Muscle of leg (tissue), 11 donors: ENCODE measurements around the gene PTEN. TPM values are rescaled to one million over a fixed set of nuclear protein-coding genes. Genes with fewer than 3 reads are reported as not detected.

ENCODE experiments used
- DNase-seq: peaks from one replicate; pipeline ENCODE4 v3.0.0; 2013
- H3K27ac ChIP-seq: one replicate; pipeline ENCODE4 v1.5.1; 2013; ENCODE audit warnings: mild to moderate bottlenecking, low read length, control low read depth
- H3K27me3 ChIP-seq: one replicate; pipeline ENCODE4 v1.6.1; 2013; ENCODE audit warnings: low read length; ENCODE audit not compliant: control insufficient read depth, insufficient read depth
- H3K36me3 ChIP-seq: one replicate; pipeline ENCODE4 v1.6.1; 2013; ENCODE audit warnings: low read length; ENCODE audit not compliant: control insufficient read depth, insufficient read depth
- H3K4me1 ChIP-seq: one replicate; pipeline ENCODE4 v1.6.1; 2013; ENCODE audit warnings: low read length; ENCODE audit not compliant: control insufficient read depth, insufficient read depth
- H3K4me3 ChIP-seq: one replicate; pipeline ENCODE4 v1.5.1; 2013; ENCODE audit warnings: low read length, control low read depth
- H3K9me3 ChIP-seq: replicated peaks from 2 replicates; pipeline ENCODE4 v1.6.1; 2013; ENCODE audit warnings: low read depth, low read length; ENCODE audit not compliant: control insufficient read depth
- WGBS: methylation state at CpG from one replicate; pipeline ENCODE4 v1.1.5; 2013; ENCODE audit warnings: missing lambda C conversion rate; ENCODE audit not compliant: insufficient coverage; 5-methylcytosine and 5-hydroxymethylcytosine counted together
- polyA plus RNA-seq, 8 donors: library from polyadenylated mRNA; unstranded; fragments of 120-200 nt; gene quantifications; one replicate each; pipeline versions ENCODE4 v1.2.1 to v1.2.3, GENCODE V29; 2013; ENCODE audit warnings: inconsistent platforms in 1 of 8, low replicate concordance in 1 of 8; ENCODE audit not compliant: insufficient read length in 8 of 8, insufficient read depth in 1 of 8
- total RNA-seq: library from RNA; stranded (reverse); fragments of 120-200 nt; gene quantifications from one replicate; pipeline ENCODE4 v1.2.4, GENCODE V29; 2013

The PTEN gene
- total and polyA plus RNA-seq, 9 donors: 34.3 to 81.7 (median 42.6) TPM

DNA sequence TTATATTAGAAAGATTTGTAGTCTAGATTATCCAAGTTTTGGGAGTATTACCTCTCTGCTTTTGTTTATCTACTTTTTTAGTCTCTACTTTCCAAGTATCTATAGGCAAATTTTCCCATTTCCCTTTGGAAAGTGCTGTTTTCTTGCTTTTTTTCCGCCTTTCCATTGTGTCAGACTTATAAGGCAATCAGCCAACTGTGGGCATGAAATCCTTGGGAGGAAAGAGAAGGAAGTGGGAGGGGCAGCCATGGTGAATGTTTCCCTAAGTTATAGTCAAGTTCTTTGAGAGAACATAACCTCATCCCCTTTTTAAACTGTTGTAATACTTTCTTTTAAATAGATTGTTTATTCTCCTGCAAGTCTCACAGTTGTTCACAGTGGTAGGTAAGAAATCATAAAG, 52.6 kb downstream of the PTEN start:
- Histone ChIP-seq H3K4me3 (no peak overlapping the region), H3K27me3 (no peaks in the 10 kb centered on the region), H3K4me1 (peaks cover 2% of the 10 kb centered on the region), H3K27ac (no peak overlapping the region), H3K36me3 (peaks cover 4% of the 10 kb centered on the region), H3K9me3 (peaks cover 27% of the 10 kb centered on the region)
- WGBS: no CpG with 5 or more reads among the region's 1 CpG
- peak; percentile 49 for DNase-seq

DNA sequence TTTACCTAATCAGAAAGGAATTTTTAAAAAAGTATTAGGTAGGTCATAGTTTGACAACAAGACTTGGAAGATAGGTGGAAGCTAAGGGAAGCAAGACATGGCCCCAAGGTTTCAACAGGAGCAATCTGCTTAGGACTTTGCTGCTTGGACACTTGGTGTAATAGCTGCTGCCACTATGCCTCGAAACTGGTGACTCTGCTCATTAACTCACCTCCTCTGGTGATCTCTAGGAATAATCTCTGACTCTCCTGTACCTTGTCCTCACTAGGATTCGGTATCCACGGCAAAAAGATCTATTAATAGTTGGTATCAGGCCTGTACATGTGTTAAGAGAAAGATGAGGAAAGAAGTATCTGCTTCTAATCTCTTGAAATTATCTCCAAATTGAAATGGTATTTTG, 53.1 kb downstream of the PTEN start:
- H3K4me1 ChIP-seq: peaks cover 2% of the 10 kb centered on the region
- H3K27me3 ChIP-seq: no peaks in the 10 kb centered on the region
- H3K27ac ChIP-seq: no peak overlapping the region

DNA sequence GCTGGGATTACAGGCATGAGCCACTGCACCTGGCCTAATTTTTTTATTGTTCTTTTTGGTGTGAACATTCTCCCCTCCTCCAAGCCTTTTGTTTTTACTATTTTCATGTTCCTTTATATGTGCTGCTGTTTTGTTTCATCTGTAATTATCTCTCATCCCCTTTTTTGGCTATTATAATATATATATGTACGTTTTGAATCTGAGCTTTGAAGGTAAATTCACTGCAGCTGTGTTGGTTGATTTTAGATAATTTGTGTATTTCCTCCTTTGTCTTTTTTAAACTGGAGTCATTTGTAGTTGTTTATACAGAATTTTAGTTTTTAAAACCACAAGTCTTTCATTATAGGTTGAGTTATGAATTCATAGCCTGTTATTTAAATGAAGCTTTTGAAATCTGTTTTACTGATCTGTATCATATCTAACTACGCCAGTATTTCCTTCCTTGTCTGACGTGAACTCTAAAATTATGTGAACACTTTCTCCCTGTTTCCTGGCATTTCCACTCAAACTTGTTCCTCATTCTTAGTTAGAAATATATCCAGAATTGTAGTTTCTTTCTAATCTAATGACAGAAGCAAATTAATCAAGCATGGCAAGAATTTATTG, 54.9 kb downstream of the PTEN start:
- Histone ChIP-seq H3K4me1 (peaks cover 2% of the 10 kb centered on the region), H3K27me3 (no peaks in the 10 kb centered on the region), H3K9me3 (peaks cover 14% of the 10 kb centered on the region), H3K36me3 (peaks cover 7% of the 10 kb centered on the region), H3K27ac (peak overlapping the region; percentile 48), H3K4me3 (no peak overlapping the region)
- DNase-seq: peak; percentile 22
- WGBS: no CpG with 5 or more reads among the region's 3 CpGs

More for the DNA sequence above, 53.1 kb downstream of the PTEN start:
- no CpG with 5 or more reads among the region's 3 CpGs for WGBS
- H3K9me3 ChIP-seq: peaks cover 27% of the 10 kb centered on the region
- H3K36me3 ChIP-seq: peaks cover 4% of the 10 kb centered on the region
- no peak overlapping the region for H3K4me3 ChIP-seq
- no peak for DNase-seq

DNA sequence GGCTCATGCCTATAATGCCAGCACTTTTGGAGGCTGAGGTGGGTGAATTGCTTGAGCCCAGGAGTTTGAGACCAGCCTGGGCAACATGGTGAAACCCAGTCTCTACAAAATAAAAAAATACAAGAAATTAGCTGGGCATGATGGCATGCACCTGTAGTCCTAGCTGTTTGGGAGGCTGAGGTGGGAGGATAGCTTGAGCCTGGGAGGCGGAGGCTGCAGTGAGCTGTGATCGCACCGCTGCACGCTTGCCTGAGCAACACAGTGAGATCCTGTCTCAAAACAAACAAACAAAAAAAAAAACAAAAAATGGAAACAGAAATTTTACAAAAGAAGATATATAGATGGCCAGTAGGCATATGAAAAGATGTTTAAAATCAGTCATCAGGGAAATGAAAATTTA, 57.1 kb downstream of the PTEN start:
- no CpG with 5 or more reads among the region's 4 CpGs for WGBS
- Histone ChIP-seq H3K27me3 (no peaks in the 10 kb centered on the region), H3K36me3 (peaks cover 4% of the 10 kb centered on the region), H3K27ac (no peak overlapping the region), H3K9me3 (no peaks in the 10 kb centered on the region), H3K4me1 (peaks cover 2% of the 10 kb centered on the region), H3K4me3 (no peak overlapping the region)
- DNase-seq: no peak

DNA sequence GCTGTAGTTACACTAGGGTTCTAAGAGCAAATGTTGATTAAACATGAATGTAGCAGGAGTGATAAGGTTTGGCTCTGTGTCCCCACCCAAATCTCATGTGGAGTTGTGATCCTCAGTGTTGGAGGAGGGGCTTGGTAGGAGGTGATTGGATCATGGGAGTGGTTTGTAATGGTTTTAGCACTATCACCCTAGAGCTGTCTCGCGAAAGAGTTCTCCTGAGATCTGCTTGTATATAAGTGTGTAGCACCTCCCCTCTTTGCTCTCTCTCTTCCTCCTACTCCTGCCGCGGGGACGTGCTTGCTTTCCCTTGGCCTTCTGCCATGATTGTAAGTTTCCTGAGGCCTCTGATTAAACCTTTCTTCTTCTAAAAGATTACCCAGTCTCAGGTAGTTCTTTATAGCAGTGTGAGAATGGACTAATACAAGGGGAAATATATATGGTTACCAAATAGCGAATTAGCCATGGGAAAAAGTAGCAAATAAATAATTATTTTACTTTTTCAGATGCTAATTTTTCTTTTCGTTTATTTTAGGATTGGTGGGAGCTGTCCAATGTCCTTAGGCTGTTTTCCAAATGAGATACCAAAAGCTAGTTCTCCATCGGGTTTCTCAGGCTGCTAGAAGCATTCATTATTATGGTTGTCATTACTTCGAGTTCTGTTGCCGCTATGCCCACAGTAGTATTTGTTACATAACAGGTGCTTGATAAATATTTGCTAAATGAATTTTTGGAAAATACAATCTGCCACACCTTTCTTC, 58.7 kb downstream of the PTEN start:
- H3K27me3 ChIP-seq: no peaks in the 10 kb centered on the region
- no peak overlapping the region for H3K4me3 ChIP-seq
- H3K4me1 ChIP-seq: no peaks in the 10 kb centered on the region
- no CpG with 5 or more reads among the region's 10 CpGs for WGBS
- H3K9me3 ChIP-seq: no peaks in the 10 kb centered on the region
- no peak for DNase-seq
- H3K36me3 ChIP-seq: peaks cover 6% of the 10 kb centered on the region
- H3K27ac ChIP-seq: no peak overlapping the region

DNA sequence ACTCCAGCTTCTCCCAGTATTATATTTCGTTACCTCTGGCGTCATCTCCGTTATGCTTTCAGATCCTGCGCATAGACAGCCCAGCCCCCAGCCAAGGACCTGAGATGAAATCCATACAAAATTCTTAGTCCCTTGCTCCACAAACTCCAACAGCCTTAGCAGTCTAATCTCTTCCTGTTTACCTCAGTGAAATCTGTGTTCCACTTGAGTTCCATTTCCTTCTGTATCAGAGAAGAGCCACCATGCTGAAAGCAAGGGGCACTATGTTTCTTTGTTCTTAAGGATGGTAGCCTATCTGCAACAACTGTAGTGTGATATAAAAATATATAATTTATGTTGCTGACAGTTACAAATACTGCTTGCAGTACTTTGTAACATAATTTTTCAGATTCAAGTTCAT, 59.8 kb downstream of the PTEN start:
- 89% methylated on average over 4 of the region's 4 CpGs for WGBS
- Histone ChIP-seq H3K4me3 (no peak overlapping the region), H3K4me1 (no peaks in the 10 kb centered on the region), H3K27me3 (no peaks in the 10 kb centered on the region), H3K27ac (no peak overlapping the region), H3K9me3 (no peaks in the 10 kb centered on the region), H3K36me3 (peaks cover 6% of the 10 kb centered on the region)
- DNase-seq: no peak

DNA sequence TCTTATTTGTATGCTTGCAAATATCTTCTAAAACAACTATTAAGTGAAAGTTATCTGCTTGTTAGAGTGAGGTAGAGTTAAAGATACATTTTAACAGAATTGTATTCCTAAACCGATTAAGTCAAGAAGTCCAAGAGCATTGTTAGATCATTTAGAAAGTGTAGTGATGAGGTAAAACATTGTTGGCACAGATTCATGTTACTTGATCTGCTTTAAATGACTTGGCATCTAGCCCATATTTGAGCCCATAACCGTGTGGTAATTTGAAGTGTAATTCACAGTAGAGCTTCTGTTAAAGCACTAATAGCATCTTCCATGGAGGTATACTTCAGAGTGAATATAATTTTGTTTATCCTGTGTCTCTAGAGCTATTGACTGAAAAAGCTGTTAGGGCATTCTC, 62.1 kb downstream of the PTEN start:
- WGBS: no CpG with 5 or more reads among the region's 2 CpGs
- Histone ChIP-seq H3K27me3 (no peaks in the 10 kb centered on the region), H3K9me3 (no peaks in the 10 kb centered on the region), H3K4me1 (no peaks in the 10 kb centered on the region), H3K27ac (no peak overlapping the region), H3K36me3 (peaks cover 6% of the 10 kb centered on the region), H3K4me3 (no peak overlapping the region)
- peak; percentile 30 for DNase-seq

DNA sequence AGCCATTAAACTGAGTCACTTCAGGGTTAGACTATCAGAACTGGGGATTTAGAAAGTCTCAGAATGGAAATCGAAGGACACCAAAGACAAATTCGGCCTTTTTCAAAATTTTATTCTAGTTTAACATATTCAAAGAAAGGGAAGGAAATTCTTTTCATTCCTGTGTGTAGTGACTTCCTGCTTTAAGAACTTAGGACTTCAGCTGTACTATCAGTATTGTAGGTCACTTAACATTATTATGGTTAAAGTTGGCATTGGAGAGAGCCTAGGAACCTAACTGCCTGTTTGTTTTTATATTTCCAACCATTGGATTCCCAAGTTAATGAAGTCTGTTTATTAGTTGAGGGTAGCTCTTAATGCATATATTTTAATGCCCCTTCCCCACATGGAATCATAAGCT, 63.7 kb downstream of the PTEN start:
- no peak overlapping the region for H3K4me3 ChIP-seq
- H3K9me3 ChIP-seq: no peaks in the 10 kb centered on the region
- no peaks in the 10 kb centered on the region for H3K27me3 ChIP-seq
- no CpG with 5 or more reads among the region's 2 CpGs for WGBS
- no peak for DNase-seq
- H3K36me3 ChIP-seq: peaks cover 6% of the 10 kb centered on the region
- no peaks in the 10 kb centered on the region for H3K4me1 ChIP-seq
- no peak overlapping the region for H3K27ac ChIP-seq

DNA sequence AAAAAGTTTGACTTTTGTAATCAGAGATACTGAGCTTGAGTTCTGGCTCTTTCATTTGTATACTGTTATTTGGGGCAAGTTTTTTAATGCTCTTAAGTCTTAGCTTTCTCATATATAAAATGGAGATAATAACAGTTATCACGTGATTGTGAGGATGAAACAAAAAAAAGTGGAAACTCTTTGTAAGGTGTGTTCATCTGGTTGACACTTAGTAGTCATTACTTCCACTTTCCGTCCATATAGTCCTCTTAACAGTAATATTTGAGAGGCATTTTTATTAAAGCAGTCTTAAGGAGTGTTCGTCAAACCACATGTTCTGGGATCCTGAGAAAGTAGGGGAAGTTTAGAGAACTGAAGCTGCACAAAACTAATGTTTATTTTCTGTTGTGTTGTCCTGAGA, 65.6 kb downstream of the PTEN start:
- Histone ChIP-seq H3K9me3 (no peaks in the 10 kb centered on the region), H3K4me1 (no peaks in the 10 kb centered on the region), H3K4me3 (no peak overlapping the region), H3K27ac (no peak overlapping the region), H3K27me3 (no peaks in the 10 kb centered on the region), H3K36me3 (peaks cover 3% of the 10 kb centered on the region)
- DNase-seq: no peak
- WGBS: no CpG with 5 or more reads among the region's 3 CpGs

DNA sequence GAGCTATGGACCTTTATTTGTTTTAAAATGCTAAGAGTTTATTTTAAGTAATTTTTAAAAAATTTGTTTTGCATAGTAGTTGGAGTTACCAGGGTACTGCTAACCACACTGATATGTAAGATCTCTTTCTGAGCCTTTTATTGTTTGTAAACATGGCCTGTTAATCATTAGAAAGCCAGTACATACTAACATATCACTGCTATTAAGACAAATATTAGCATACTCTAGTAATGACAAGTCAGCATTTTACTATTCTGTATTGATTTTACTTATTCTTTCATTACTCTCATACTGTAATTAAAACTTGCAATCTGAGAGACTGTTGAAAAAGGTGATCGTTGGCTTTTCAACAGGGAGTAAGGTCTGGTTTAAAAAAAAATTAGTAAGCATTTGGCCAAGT, 66.7 kb downstream of the PTEN start:
- Histone ChIP-seq H3K9me3 (no peaks in the 10 kb centered on the region), H3K27me3 (no peaks in the 10 kb centered on the region), H3K4me1 (no peaks in the 10 kb centered on the region), H3K4me3 (no peak overlapping the region), H3K27ac (no peak overlapping the region), H3K36me3 (peaks cover 3% of the 10 kb centered on the region)
- WGBS: no CpG with 5 or more reads among the region's 1 CpG
- no peak for DNase-seq
